OCI-LY7 (cell line): ENCODE data around the gene DNA2. TPM values are rescaled to one million over a fixed set of nuclear protein-coding genes. Genes with fewer than 3 reads are reported as not detected.

Experiments used
- BruUV-seq: library from RNA; stranded (reverse); fragments of 400-500 nt; replicated peaks from 2 replicates; lab custom pipeline; 2021; lab: Mats Ljungman, UMichigan
- CTCF ChIA-PET: fragments of 300-600 bp; sonication (Branson Sonifier 250); formaldehyde crosslinking; loops from one replicate; lab custom pipeline; 2022; ENCODE audit warnings: antibody characterized with exemption; ENCODE audit not compliant: unreplicated experiment; lab: Charles Lee
- POLR2A ChIA-PET: fragments of 300-600 bp; sonication (Branson Sonifier 250); formaldehyde crosslinking; loops from one replicate; lab custom pipeline; 2022; ENCODE audit warnings: antibody characterized with exemption; lab: Charles Lee
- DNase-seq: peaks from one replicate; pipeline ENCODE4 v3.0.0-alpha.2; 2015; ENCODE audit warnings: low spot score
- H2AFZ ChIP-seq: fragments of 200-600 bp; sonication (generic), shearing (Covaris generic); 2 replicates; pipeline ENCODE4 v1.6.1; 2014; ENCODE audit warnings: mild to moderate bottlenecking, antibody characterized with exemption, low read length, moderate library complexity
- H3K27ac ChIP-seq: fragments of 200-600 bp; sonication (generic); 2 replicates; pipeline ENCODE4 v1.5.1; 2014; ENCODE audit warnings: mixed run types, low read depth, mild to moderate bottlenecking, moderate library complexity, low read length, inconsistent platforms; ENCODE audit not compliant: poor library complexity, severe bottlenecking
- H3K36me3 ChIP-seq: fragments of 200-600 bp; sonication (generic); 2 replicates; pipeline ENCODE4 v1.6.1; 2014; ENCODE audit warnings: mild to moderate bottlenecking, antibody characterized with exemption, low read length, moderate library complexity, mixed read lengths; ENCODE audit not compliant: insufficient read depth
- H3K4me1 ChIP-seq: fragments of 200-600 bp; sonication (generic); 2 replicates; pipeline ENCODE4 v1.5.1; 2014; ENCODE audit warnings: mild to moderate bottlenecking, low read length; ENCODE audit not compliant: insufficient read depth, poor library complexity, severe bottlenecking
- H3K4me2 ChIP-seq: fragments of 200-600 bp; sonication (generic); 2 replicates; pipeline ENCODE4 v1.6.1; 2014; ENCODE audit warnings: mild to moderate bottlenecking, low read length
- H3K4me3 ChIP-seq: fragments of 200-600 bp; sonication (generic); 2 replicates; pipeline ENCODE4 v1.5.1; 2014; ENCODE audit warnings: mild to moderate bottlenecking, low read depth, low read length; ENCODE audit not compliant: poor library complexity, severe bottlenecking
- H3K79me2 ChIP-seq: fragments of 200-600 bp; sonication (generic); 2 replicates; pipeline ENCODE4 v1.6.1; 2016; ENCODE audit warnings: low read depth, mild to moderate bottlenecking, low read length, moderate library complexity, mixed read lengths; ENCODE audit not compliant: insufficient read depth
- H3K9me2 ChIP-seq: fragments of 200-600 bp; sonication (generic); 2 replicates; pipeline ENCODE4 v1.6.1; 2016; ENCODE audit warnings: mild to moderate bottlenecking, low read length, mixed read lengths; ENCODE audit not compliant: insufficient read depth
- H3K9me3 ChIP-seq: fragments of 200-600 bp; sonication (generic); 2 replicates; pipeline ENCODE4 v1.6.1; 2014; ENCODE audit warnings: mild to moderate bottlenecking, mixed run types, low read length, mixed read lengths
- H4K20me1 ChIP-seq: fragments of 200-600 bp; sonication (generic); 2 replicates; pipeline ENCODE4 v1.6.1; 2014; ENCODE audit warnings: mild to moderate bottlenecking, antibody characterized with exemption, low read length, moderate library complexity, mixed read lengths; ENCODE audit not compliant: insufficient read depth
- CTCF ChIP-seq: fragments of 200-600 bp; sonication (generic); conservative IDR thresholded peaks from 2 replicates; pipeline ENCODE4 v1.5.1; 2014; ENCODE audit warnings: mild to moderate bottlenecking, antibody characterized with exemption, low read length, moderate library complexity, mixed read lengths
- EZH2phosphoT487 ChIP-seq: fragments of 200-600 bp; sonication (generic); IDR thresholded peaks from 2 replicates; pipeline ENCODE4 v1.6.1; 2018; ENCODE audit warnings: low read depth, borderline replicate concordance, mild to moderate bottlenecking, mixed run types, antibody characterized with exemption, low read length, moderate library complexity, mixed read lengths
- intact Hi-C: fragments of 100-400 bp; cut with micrococcal nuclease; formaldehyde crosslinking; loops from one replicate; pipeline ENCODE4 v1.10.0; 2022; ENCODE audit not compliant: unreplicated experiment
- total RNA-seq, 2 experiments: library from RNA; depleted of rRNA in 1 of 2; stranded (reverse); fragments of >200 nt in 1 of 2; shearing (Covaris generic) in 1 of 2; gene quantifications; 2 replicates each; pipeline ENCODE4 v1.2.3, GENCODE V29; 2014 to 2022

Gene DNA2
- total RNA-seq, 2 experiments from 2014 or later: 42.1 to 51.2 TPM

- ChIA-PET CTCF (interaction anchor here (0.6 kb wide), 1 partner anchor 197 kb away, joined by 3 read pairs; no protein-coding TSS in a partner anchor), POLR2A (no interaction called here)
- H3K4me1 ChIP-seq: no peaks in the 10 kb centered on the region
- no peak overlapping the region for H3K27ac ChIP-seq
- H3K36me3 ChIP-seq: 0 out of 2 replicates have a peak, but pooled peaks cover 7% of the 10 kb centered on the region
- intact Hi-C loops: no loop called here
- no peaks in the 10 kb centered on the region for H3K9me3 ChIP-seq
- no peak overlapping the region for H3K4me3 ChIP-seq
- no peaks in the 10 kb centered on the region for H3K9me2 ChIP-seq
- H3K4me2 ChIP-seq: no peak overlapping the region
- H3K79me2 ChIP-seq: no peaks in the 10 kb centered on the region
- DNase-seq: no peak
- H2AFZ ChIP-seq: no peak overlapping the region
- TF ChIP-seq CTCF (no peak), EZH2phosphoT487 (no peak)
- H4K20me1 ChIP-seq: no peaks in the 10 kb centered on the region
- BruUV-seq: no TSS peak
These were observed 27.8 kb upstream of the DNA2 start for GRCh38 chr10:68499544-68499943.

- no peak for DNase-seq
- H3K9me2 ChIP-seq: no peaks in the 10 kb centered on the region
- no peak overlapping the region for H3K4me3 ChIP-seq
- H2AFZ ChIP-seq: no peak overlapping the region
- ChIA-PET POLR2A (interaction anchor here (0.6 to 1.1 kb wide), 5 partner anchors 13 to 290 kb away, joined by 3 to 6 read pairs (median 5); no protein-coding TSS in a partner anchor), CTCF (no interaction called here)
- H3K4me2 ChIP-seq: no peak overlapping the region
- intact Hi-C loops: no loop called here
- H3K27ac ChIP-seq: no peak overlapping the region
- no peaks in the 10 kb centered on the region for H4K20me1 ChIP-seq
- no TSS peak for BruUV-seq
- TF ChIP-seq EZH2phosphoT487: no peak
- no peak for TF ChIP-seq CTCF
- no peaks in the 10 kb centered on the region for H3K79me2 ChIP-seq
- H3K36me3 ChIP-seq: 0 out of 2 replicates have a peak, but pooled peaks cover 7% of the 10 kb centered on the region
- no peaks in the 10 kb centered on the region for H3K4me1 ChIP-seq
- no peaks in the 10 kb centered on the region for H3K9me3 ChIP-seq
These were observed 24.3 kb upstream of the DNA2 start for GRCh38 chr10:68496072-68496471.

GRCh38 chr10:68492118-68492517 is 20.3 kb upstream of the DNA2 start:
- CTCF ChIA-PET: no interaction called here

More at GRCh38 chr10:68492118-68492517, 20.3 kb upstream of the DNA2 start:
- Histone ChIP-seq H4K20me1 (no peaks in the 10 kb centered on the region), H3K4me2 (no peak overlapping the region), H3K27ac (no peak overlapping the region), H2AFZ (no peak overlapping the region), H3K9me2 (no peaks in the 10 kb centered on the region), H3K36me3 (peaks cover 14% of the 10 kb centered on the region), H3K4me1 (no peaks in the 10 kb centered on the region), H3K9me3 (no peaks in the 10 kb centered on the region), H3K79me2 (no peaks in the 10 kb centered on the region), H3K4me3 (no peak overlapping the region)
- DNase-seq: no peak
- intact Hi-C loops: no loop called here
- POLR2A ChIA-PET: no interaction called here
- TF ChIP-seq EZH2phosphoT487 (no peak), CTCF (no peak)
- BruUV-seq: no TSS peak
